ENCODE data around the gene PADI2.

DNA sequence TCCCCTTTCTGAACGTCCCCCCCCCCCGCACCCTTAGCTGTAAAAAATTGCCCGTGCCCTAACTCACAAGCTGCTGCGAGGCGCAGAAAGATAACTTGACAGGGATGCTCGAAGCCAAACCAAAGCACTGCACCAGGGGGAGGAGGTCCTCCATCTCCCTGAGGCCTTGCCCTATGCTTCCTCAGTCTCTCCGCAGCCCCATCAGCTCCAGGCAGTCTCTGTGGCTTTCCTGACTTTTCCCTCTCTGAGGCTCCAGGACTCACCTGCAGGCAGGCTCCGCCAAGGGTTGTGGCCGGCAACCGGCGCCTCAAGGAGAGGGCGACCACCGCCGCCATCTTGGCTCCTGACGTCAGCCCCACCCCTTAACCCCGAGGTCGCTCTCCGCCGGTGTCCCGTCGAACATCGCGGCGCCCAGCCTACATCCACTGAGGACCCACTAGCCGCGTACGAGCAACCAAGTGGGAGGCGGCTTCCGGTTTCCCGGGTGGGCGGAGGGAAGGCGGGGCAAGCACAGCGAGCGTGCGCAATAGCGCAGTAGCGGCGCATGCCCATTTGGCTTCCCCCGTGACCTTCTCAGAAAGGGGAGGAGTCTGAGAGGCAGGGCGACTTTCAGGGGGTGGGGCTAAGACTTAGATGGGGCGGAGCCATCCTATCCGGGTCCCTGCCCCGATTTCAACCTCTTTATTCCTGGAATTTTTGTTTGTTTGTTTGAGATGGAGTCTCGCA, 65.4 kb downstream of the PADI2 start, which contains the start of gene SDHB:
- no peak for TF ChIP-seq EZH2 (IDR thresholded peaks at IDR 0.05; ENCODE audit: borderline replicate concordance, low read depth, low read length, severe bottlenecking)
- TF ChIP-seq, protein P1, sequence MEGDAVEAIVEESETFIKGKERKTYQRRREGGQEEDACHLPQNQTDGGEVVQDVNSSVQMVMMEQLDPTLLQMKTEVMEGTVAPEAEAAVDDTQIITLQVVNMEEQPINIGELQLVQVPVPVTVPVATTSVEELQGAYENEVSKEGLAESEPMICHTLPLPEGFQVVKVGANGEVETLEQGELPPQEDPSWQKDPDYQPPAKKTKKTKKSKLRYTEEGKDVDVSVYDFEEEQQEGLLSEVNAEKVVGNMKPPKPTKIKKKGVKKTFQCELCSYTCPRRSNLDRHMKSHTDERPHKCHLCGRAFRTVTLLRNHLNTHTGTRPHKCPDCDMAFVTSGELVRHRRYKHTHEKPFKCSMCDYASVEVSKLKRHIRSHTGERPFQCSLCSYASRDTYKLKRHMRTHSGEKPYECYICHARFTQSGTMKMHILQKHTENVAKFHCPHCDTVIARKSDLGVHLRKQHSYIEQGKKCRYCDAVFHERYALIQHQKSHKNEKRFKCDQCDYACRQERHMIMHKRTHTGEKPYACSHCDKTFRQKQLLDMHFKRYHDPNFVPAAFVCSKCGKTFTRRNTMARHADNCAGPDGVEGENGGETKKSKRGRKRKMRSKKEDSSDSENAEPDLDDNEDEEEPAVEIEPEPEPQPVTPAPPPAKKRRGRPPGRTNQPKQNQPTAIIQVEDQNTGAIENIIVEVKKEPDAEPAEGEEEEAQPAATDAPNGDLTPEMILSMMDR (IDR thresholded peaks at IDR 0.05; ENCODE audit: extremely low read depth in 1 of 2, insufficient read depth in 1 of 2, low read depth in 1 of 2, low read length in 2 of 2), result no peak
